T-helper 2 cell treated with Interferon-gamma antibody and Interleukin-4, amounts not matched to agents 5 μg/mL and 100 μg/mL, for 36 hours (primary cell): Measurements from ENCODE around the gene ZFHX2.
A peak's percentile ranks its signal among the peaks of the same experiment; 100 is the strongest.

Experiments used
- DNase-seq: peaks from one replicate; pipeline ENCODE4 v3.0.0; 2021; ENCODE audit warnings: low spot score
- H3K27ac Mint-ChIP-seq: one replicate; pipeline ENCODE4 v1.8.0; 2021; ENCODE audit warnings: mild to moderate bottlenecking, mixed read lengths
- H3K27me3 Mint-ChIP-seq: one replicate; pipeline ENCODE4 v1.8.0; 2021; ENCODE audit warnings: low read depth, mixed read lengths
- H3K36me3 Mint-ChIP-seq: one replicate; pipeline ENCODE4 v1.8.0; 2021; ENCODE audit warnings: low read depth, mixed read lengths
- H3K4me1 Mint-ChIP-seq: one replicate; pipeline ENCODE4 v1.8.0; 2021; ENCODE audit warnings: low read depth, mixed read lengths
- H3K4me3 Mint-ChIP-seq: one replicate; pipeline ENCODE4 v1.8.0; 2022; ENCODE audit warnings: mild to moderate bottlenecking, moderate library complexity, mixed read lengths
- H3K9me3 Mint-ChIP-seq: one replicate; pipeline ENCODE4 v1.8.0; 2021; ENCODE audit warnings: mixed read lengths

ZFHX2 gene

GRCh38 chr14:23517650-23518326 lies 33.8 kb downstream of the ZFHX2 start:
- H3K9me3 Mint-ChIP-seq: no peaks in the 10 kb centered on the region
- no peaks in the 10 kb centered on the region for H3K27me3 Mint-ChIP-seq
- no peak overlapping the region for H3K27ac Mint-ChIP-seq
- DNase-seq: no peak
- H3K4me1 Mint-ChIP-seq: no peaks in the 10 kb centered on the region
- H3K4me3 Mint-ChIP-seq: no peak overlapping the region
- H3K36me3 Mint-ChIP-seq: no peaks in the 10 kb centered on the region

GRCh38 chr14:23514644-23514957 lies 37.0 kb downstream of the ZFHX2 start:
- Mint-ChIP-seq H3K27me3 (no peaks in the 10 kb centered on the region), H3K4me1 (peaks cover 2% of the 10 kb centered on the region), H3K36me3 (no peaks in the 10 kb centered on the region), H3K27ac (no peak overlapping the region), H3K9me3 (no peaks in the 10 kb centered on the region), H3K4me3 (no peak overlapping the region)
- DNase-seq: no peak

GRCh38 chr14:23513818-23514643 lies 37.5 kb downstream of the ZFHX2 start:
- Mint-ChIP-seq H3K27ac (no peak overlapping the region), H3K4me3 (no peak overlapping the region), H3K27me3 (no peaks in the 10 kb centered on the region), H3K36me3 (no peaks in the 10 kb centered on the region), H3K9me3 (no peaks in the 10 kb centered on the region), H3K4me1 (peaks cover 2% of the 10 kb centered on the region)
- DNase-seq: no peak

- Mint-ChIP-seq H3K27ac (no peak overlapping the region), H3K27me3 (no peaks in the 10 kb centered on the region), H3K9me3 (no peaks in the 10 kb centered on the region), H3K4me1 (peaks cover 2% of the 10 kb centered on the region), H3K36me3 (no peaks in the 10 kb centered on the region), H3K4me3 (no peak overlapping the region)
- no peak for DNase-seq
Observed at GRCh38 chr14:23513005-23513817, 38.4 kb downstream of the ZFHX2 start.

GRCh38 chr14:23512156-23512555 lies 39.4 kb downstream of the ZFHX2 start:
- DNase-seq: no peak
- H3K4me1 Mint-ChIP-seq: peaks cover 2% of the 10 kb centered on the region
- H3K36me3 Mint-ChIP-seq: no peaks in the 10 kb centered on the region
- H3K4me3 Mint-ChIP-seq: peak overlapping the region; percentile 66
- peak overlapping the region; percentile 37 for H3K27ac Mint-ChIP-seq
- no peaks in the 10 kb centered on the region for H3K9me3 Mint-ChIP-seq
- no peaks in the 10 kb centered on the region for H3K27me3 Mint-ChIP-seq

- Mint-ChIP-seq H3K36me3 (no peaks in the 10 kb centered on the region), H3K4me1 (no peaks in the 10 kb centered on the region), H3K27me3 (no peaks in the 10 kb centered on the region), H3K9me3 (no peaks in the 10 kb centered on the region), H3K4me3 (no peak overlapping the region), H3K27ac (no peak overlapping the region)
- DNase-seq: no peak
Observed at GRCh38 chr14:23494223-23494622, 57.3 kb downstream of the ZFHX2 start.

- Mint-ChIP-seq H3K36me3 (no peaks in the 10 kb centered on the region), H3K27me3 (no peaks in the 10 kb centered on the region), H3K9me3 (no peaks in the 10 kb centered on the region), H3K4me1 (no peaks in the 10 kb centered on the region), H3K27ac (no peak overlapping the region), H3K4me3 (no peak overlapping the region)
- no peak for DNase-seq
Observed at GRCh38 chr14:23492618-23493272, 58.8 kb downstream of the ZFHX2 start.

- H3K27me3 Mint-ChIP-seq: no peaks in the 10 kb centered on the region
- no peak overlapping the region for H3K4me3 Mint-ChIP-seq
- H3K4me1 Mint-ChIP-seq: no peaks in the 10 kb centered on the region
- H3K36me3 Mint-ChIP-seq: no peaks in the 10 kb centered on the region
- H3K9me3 Mint-ChIP-seq: no peaks in the 10 kb centered on the region
- no peak overlapping the region for H3K27ac Mint-ChIP-seq
- no peak for DNase-seq
Observed at GRCh38 chr14:23487216-23487615, 64.3 kb downstream of the ZFHX2 start.

GRCh38 chr14:23486036-23486435 lies 65.5 kb downstream of the ZFHX2 start:
- H3K36me3 Mint-ChIP-seq: no peaks in the 10 kb centered on the region
- H3K4me1 Mint-ChIP-seq: no peaks in the 10 kb centered on the region
- H3K27me3 Mint-ChIP-seq: no peaks in the 10 kb centered on the region
- H3K4me3 Mint-ChIP-seq: no peak overlapping the region
- no peak overlapping the region for H3K27ac Mint-ChIP-seq
- no peak for DNase-seq
- H3K9me3 Mint-ChIP-seq: no peaks in the 10 kb centered on the region

- Mint-ChIP-seq H3K9me3 (no peaks in the 10 kb centered on the region), H3K27me3 (no peaks in the 10 kb centered on the region), H3K36me3 (no peaks in the 10 kb centered on the region), H3K27ac (no peak overlapping the region), H3K4me3 (no peak overlapping the region), H3K4me1 (no peaks in the 10 kb centered on the region)
- DNase-seq: no peak
Observed at GRCh38 chr14:23485326-23485725, 66.2 kb downstream of the ZFHX2 start.

- no peak overlapping the region for H3K4me3 Mint-ChIP-seq
- H3K27me3 Mint-ChIP-seq: no peaks in the 10 kb centered on the region
- peaks cover 1% of the 10 kb centered on the region for H3K4me1 Mint-ChIP-seq
- no peak for DNase-seq
- peaks cover 1% of the 10 kb centered on the region for H3K36me3 Mint-ChIP-seq
- no peak overlapping the region for H3K27ac Mint-ChIP-seq
- no peaks in the 10 kb centered on the region for H3K9me3 Mint-ChIP-seq
Observed at GRCh38 chr14:23483236-23483854, 68.2 kb downstream of the ZFHX2 start.

- Mint-ChIP-seq H3K4me3 (no peak overlapping the region), H3K9me3 (no peaks in the 10 kb centered on the region), H3K27ac (no peak overlapping the region), H3K4me1 (peaks cover 2% of the 10 kb centered on the region), H3K27me3 (no peaks in the 10 kb centered on the region), H3K36me3 (peaks cover 3% of the 10 kb centered on the region)
- no peak for DNase-seq
Observed at GRCh38 chr14:23482823-23483148, 68.8 kb downstream of the ZFHX2 start.

- no peaks in the 10 kb centered on the region for H3K9me3 Mint-ChIP-seq
Observed at GRCh38 chr14:23481979-23482822, 69.4 kb downstream of the ZFHX2 start.

More at GRCh38 chr14:23481979-23482822, 69.4 kb downstream of the ZFHX2 start:
- Mint-ChIP-seq H3K4me1 (peaks cover 3% of the 10 kb centered on the region), H3K36me3 (peaks cover 9% of the 10 kb centered on the region), H3K4me3 (no peak overlapping the region), H3K27me3 (no peaks in the 10 kb centered on the region), H3K27ac (no peak overlapping the region)
- no peak for DNase-seq
